ENCODE measurements around the gene RFX3.

Gene RFX3
- long read RNA-seq, full-length matches to known transcripts = 2 of 17 reads
- long read RNA-seq, partial matches to known transcripts = 5 of 17 reads
- long read RNA-seq, other reads (novel, unspliced or antisense) = 10 of 17 reads

DNA sequence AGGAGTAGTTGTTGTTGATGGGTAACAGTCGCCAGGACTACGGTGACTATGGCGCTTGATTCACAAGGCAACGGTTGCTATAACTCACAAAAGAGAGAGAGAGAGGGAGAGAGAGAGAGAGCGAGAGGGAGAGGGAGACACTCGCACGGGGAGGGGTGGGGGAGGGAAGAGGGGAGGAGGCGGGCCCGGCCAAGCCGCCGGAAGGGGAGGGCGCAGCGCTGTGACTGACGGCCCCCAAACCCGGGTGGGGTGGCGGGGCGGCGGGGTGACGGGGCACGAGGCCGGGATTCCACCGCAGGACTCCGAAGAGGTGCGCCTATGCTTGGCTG is at the start of gene RFX3:
Gene RFX3 (minus strand): TSS at position 166 of the 329 bp plus-strand sequence. CDS start 130,413 bp downstream, outside the sequence.
- Histone ChIP-seq H3K27me3 (ENCODE audit: insufficient read depth, poor library complexity, severe bottlenecking) (no peaks in the 10 kb centered on the region), H3K27ac (replicated peaks) (peak within 1 kb of the TSS; percentile 100), H3K4me3 (replicated peaks; ENCODE audit: insufficient read depth, low read length) (peak within 1 kb of the TSS; percentile 90)
- TF ChIP-seq, protein P1, sequence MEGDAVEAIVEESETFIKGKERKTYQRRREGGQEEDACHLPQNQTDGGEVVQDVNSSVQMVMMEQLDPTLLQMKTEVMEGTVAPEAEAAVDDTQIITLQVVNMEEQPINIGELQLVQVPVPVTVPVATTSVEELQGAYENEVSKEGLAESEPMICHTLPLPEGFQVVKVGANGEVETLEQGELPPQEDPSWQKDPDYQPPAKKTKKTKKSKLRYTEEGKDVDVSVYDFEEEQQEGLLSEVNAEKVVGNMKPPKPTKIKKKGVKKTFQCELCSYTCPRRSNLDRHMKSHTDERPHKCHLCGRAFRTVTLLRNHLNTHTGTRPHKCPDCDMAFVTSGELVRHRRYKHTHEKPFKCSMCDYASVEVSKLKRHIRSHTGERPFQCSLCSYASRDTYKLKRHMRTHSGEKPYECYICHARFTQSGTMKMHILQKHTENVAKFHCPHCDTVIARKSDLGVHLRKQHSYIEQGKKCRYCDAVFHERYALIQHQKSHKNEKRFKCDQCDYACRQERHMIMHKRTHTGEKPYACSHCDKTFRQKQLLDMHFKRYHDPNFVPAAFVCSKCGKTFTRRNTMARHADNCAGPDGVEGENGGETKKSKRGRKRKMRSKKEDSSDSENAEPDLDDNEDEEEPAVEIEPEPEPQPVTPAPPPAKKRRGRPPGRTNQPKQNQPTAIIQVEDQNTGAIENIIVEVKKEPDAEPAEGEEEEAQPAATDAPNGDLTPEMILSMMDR (IDR thresholded peaks at IDR 0.05; ENCODE audit: insufficient read depth, low read length) = no peak
- peak; percentile 87 for DNase-seq (ENCODE audit: low read depth in 1 of 2, low spot score in 1 of 2)

DNA sequence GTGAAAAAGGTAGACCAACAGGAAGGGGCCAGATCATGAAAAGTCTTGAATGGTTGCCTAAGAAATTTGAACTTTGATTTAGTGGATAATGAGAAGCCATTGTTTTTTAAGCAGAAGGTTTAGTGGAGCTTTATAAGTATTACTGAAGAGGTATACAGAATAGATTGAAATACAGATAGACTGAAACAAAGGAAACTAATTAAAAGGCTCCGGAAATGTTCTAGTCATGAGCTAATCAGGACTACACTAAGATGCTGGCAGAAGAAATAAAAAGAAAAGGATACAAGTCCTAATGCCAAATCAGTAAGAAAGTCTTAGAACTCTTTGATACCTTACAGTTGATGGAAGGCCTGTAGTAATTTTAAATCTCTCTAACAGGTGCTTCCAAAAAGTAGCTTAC is 45.7 kb upstream of the RFX3 start:
- no peak overlapping the region for H3K27ac ChIP-seq (replicated peaks)
- H3K27me3 ChIP-seq (ENCODE audit: insufficient read depth, poor library complexity, severe bottlenecking) = no peaks in the 10 kb centered on the region
- no peak for DNase-seq (ENCODE audit: low read depth in 1 of 2, low spot score in 1 of 2)
- TF ChIP-seq GABPA (IDR thresholded peaks at IDR 0.05; ENCODE audit: low read depth) (no peak), SPI1 (IDR thresholded peaks at IDR 0.05; ENCODE audit: borderline replicate concordance, low read depth) (no peak), POLR2AphosphoS5 (IDR thresholded peaks at IDR 0.05; ENCODE audit: low read depth) (no peak)
- TF ChIP-seq, protein P1 (IDR thresholded peaks at IDR 0.05; ENCODE audit: insufficient read depth, low read length) = no peak
- TF ChIP-seq, protein P2, sequence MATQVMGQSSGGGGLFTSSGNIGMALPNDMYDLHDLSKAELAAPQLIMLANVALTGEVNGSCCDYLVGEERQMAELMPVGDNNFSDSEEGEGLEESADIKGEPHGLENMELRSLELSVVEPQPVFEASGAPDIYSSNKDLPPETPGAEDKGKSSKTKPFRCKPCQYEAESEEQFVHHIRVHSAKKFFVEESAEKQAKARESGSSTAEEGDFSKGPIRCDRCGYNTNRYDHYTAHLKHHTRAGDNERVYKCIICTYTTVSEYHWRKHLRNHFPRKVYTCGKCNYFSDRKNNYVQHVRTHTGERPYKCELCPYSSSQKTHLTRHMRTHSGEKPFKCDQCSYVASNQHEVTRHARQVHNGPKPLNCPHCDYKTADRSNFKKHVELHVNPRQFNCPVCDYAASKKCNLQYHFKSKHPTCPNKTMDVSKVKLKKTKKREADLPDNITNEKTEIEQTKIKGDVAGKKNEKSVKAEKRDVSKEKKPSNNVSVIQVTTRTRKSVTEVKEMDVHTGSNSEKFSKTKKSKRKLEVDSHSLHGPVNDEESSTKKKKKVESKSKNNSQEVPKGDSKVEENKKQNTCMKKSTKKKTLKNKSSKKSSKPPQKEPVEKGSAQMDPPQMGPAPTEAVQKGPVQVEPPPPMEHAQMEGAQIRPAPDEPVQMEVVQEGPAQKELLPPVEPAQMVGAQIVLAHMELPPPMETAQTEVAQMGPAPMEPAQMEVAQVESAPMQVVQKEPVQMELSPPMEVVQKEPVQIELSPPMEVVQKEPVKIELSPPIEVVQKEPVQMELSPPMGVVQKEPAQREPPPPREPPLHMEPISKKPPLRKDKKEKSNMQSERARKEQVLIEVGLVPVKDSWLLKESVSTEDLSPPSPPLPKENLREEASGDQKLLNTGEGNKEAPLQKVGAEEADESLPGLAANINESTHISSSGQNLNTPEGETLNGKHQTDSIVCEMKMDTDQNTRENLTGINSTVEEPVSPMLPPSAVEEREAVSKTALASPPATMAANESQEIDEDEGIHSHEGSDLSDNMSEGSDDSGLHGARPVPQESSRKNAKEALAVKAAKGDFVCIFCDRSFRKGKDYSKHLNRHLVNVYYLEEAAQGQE (IDR thresholded peaks at IDR 0.05; ENCODE audit: insufficient replicate concordance, low read depth) = no peak
- H3K4me3 ChIP-seq (replicated peaks; ENCODE audit: insufficient read depth, low read length) = no peak overlapping the region

DNA sequence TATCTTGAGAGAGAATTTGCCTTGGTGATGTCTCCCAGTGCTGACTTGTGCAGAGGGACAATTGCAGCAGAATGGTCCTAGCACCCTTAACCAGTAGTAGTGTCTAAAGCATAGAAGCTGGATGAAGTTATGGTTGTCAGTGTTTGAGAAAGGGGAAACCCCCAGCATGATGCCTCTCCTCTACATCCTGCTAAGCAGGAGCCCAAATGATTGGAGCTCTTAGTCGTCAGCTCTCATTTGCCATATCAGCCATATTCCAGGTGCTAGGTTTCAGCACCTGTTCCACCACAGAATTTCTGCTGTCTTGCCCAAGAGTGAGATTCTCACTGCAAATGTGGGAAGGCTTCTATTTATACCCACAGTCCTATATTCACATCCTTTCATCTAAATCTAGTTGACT is 43.7 kb upstream of the RFX3 start:
- no peaks in the 10 kb centered on the region for H3K27me3 ChIP-seq (ENCODE audit: insufficient read depth, poor library complexity, severe bottlenecking)
- TF ChIP-seq SPI1 (IDR thresholded peaks at IDR 0.05; ENCODE audit: borderline replicate concordance, low read depth) = no peak
- TF ChIP-seq, protein P2 (IDR thresholded peaks at IDR 0.05; ENCODE audit: insufficient replicate concordance, low read depth) = no peak
- TF ChIP-seq, protein P1 (IDR thresholded peaks at IDR 0.05; ENCODE audit: insufficient read depth, low read length) = no peak
- TF ChIP-seq POLR2AphosphoS5 (IDR thresholded peaks at IDR 0.05; ENCODE audit: low read depth) = no peak
- no peak overlapping the region for H3K27ac ChIP-seq (replicated peaks)
- no peak for DNase-seq (ENCODE audit: low read depth in 1 of 2, low spot score in 1 of 2)
- H3K4me3 ChIP-seq (replicated peaks; ENCODE audit: insufficient read depth, low read length) = no peak overlapping the region

DNA sequence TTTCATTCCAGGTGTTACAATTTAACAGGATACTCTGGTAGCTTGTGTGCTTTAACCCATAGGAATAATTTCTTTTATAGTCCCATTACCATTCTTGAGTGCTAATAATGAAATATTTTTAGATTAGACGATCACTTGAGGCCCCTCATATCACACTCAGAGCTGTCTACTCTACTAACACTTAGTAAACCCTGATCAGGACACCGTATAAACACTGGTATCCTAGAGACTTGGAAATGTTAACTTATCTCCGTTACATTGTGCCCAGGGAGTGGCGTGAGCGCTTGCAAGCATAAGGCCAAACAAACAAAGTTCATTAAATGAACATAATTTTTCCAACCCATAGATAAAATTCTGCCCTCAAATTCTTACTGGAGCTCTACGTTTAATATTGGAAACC is 42.2 kb upstream of the RFX3 start:
- no peak for DNase-seq (ENCODE audit: low read depth in 1 of 2, low spot score in 1 of 2)
- no peak for TF ChIP-seq SPI1 (IDR thresholded peaks at IDR 0.05; ENCODE audit: borderline replicate concordance, low read depth)
- TF ChIP-seq, protein P2 (IDR thresholded peaks at IDR 0.05; ENCODE audit: insufficient replicate concordance, low read depth) = no peak
- TF ChIP-seq, protein P1 (IDR thresholded peaks at IDR 0.05; ENCODE audit: insufficient read depth, low read length) = no peak
- TF ChIP-seq GABPA (IDR thresholded peaks at IDR 0.05; ENCODE audit: low read depth) = no peak
- TF ChIP-seq POLR2AphosphoS5 (IDR thresholded peaks at IDR 0.05; ENCODE audit: low read depth) = no peak
- Histone ChIP-seq H3K4me3 (replicated peaks; ENCODE audit: insufficient read depth, low read length) (no peak overlapping the region), H3K27me3 (ENCODE audit: insufficient read depth, poor library complexity, severe bottlenecking) (no peaks in the 10 kb centered on the region), H3K27ac (replicated peaks) (no peak overlapping the region)

All from HL-60 (cell line).